GM23248 (cell line): ENCODE data around the gene TMA7. TPM values are rescaled to one million over a fixed set of nuclear protein-coding genes. Genes with fewer than 3 reads are reported as not detected.

Experiments
- DNase-seq: peaks from one replicate; pipeline ENCODE4 v3.0.0-alpha.2; 2015
- H2AFZ ChIP-seq: fragments of 200-600 bp; sonication (generic); 2 replicates; pipeline ENCODE4 v1.6.1; 2016; ENCODE audit warnings: antibody characterized with exemption
- H3F3A ChIP-seq: fragments of 200-600 bp; sonication (generic); 2 replicates; pipeline ENCODE4 v1.6.1; 2016; ENCODE audit warnings: mild to moderate bottlenecking, antibody characterized with exemption, mixed run types; ENCODE audit not compliant: insufficient read depth
- H3K27ac ChIP-seq: fragments of 200-600 bp; sonication (generic); 2 replicates; pipeline ENCODE4 v1.5.1; 2016; ENCODE audit warnings: mild to moderate bottlenecking
- H3K27me3 ChIP-seq: fragments of 200-600 bp; sonication (generic); replicated peaks from 2 replicates; pipeline ENCODE4 v1.6.1; 2016; ENCODE audit warnings: mild to moderate bottlenecking; ENCODE audit not compliant: insufficient read depth
- H3K36me3 ChIP-seq: fragments of 200-600 bp; sonication (generic); 2 replicates; pipeline ENCODE4 v1.6.1; 2016; ENCODE audit warnings: low read depth, mild to moderate bottlenecking
- H3K4me1 ChIP-seq: fragments of 200-600 bp; sonication (generic); 2 replicates; pipeline ENCODE4 v1.6.1; 2016; ENCODE audit warnings: mild to moderate bottlenecking; ENCODE audit not compliant: insufficient read depth
- H3K4me2 ChIP-seq: fragments of 200-600 bp; sonication (generic); one replicate; pipeline ENCODE4 v1.6.1; 2016; ENCODE audit warnings: mild to moderate bottlenecking; ENCODE audit not compliant: unreplicated experiment
- H3K4me3 ChIP-seq: fragments of 200-600 bp; sonication (generic); 2 replicates; pipeline ENCODE4 v1.5.1; 2016; ENCODE audit warnings: mild to moderate bottlenecking
- H3K79me2 ChIP-seq: fragments of 200-600 bp; sonication (generic); 2 replicates; pipeline ENCODE4 v1.6.1; 2016; ENCODE audit warnings: mild to moderate bottlenecking; ENCODE audit not compliant: insufficient read depth
- H3K9ac ChIP-seq: fragments of 200-600 bp; sonication (generic); 2 replicates; pipeline ENCODE4 v1.6.1; 2016; ENCODE audit warnings: mild to moderate bottlenecking
- H3K9me2 ChIP-seq: fragments of 200-600 bp; sonication (generic); 2 replicates; pipeline ENCODE4 v1.6.1; 2016; ENCODE audit warnings: mixed run types, mild to moderate bottlenecking, moderate library complexity; ENCODE audit not compliant: insufficient read depth
- H3K9me3 ChIP-seq: fragments of 200-600 bp; sonication (generic); one replicate; pipeline ENCODE4 v1.6.1; 2017; ENCODE audit warnings: low read depth
- H4K20me1 ChIP-seq: fragments of 200-600 bp; sonication (generic); 2 replicates; pipeline ENCODE4 v1.6.0; 2016; ENCODE audit not compliant: insufficient read depth
- EZH2 ChIP-seq: fragments of 200-600 bp; sonication (generic); IDR thresholded peaks from 2 replicates; pipeline ENCODE4 v1.6.1; 2018; ENCODE audit warnings: antibody characterized with exemption, mild to moderate bottlenecking; ENCODE audit not compliant: insufficient read depth, poor library complexity, severe bottlenecking
- EZH2phosphoT487 ChIP-seq: fragments of 200-600 bp; sonication (generic); IDR thresholded peaks from 2 replicates; pipeline ENCODE4 v1.6.1; 2018; ENCODE audit warnings: antibody characterized with exemption, moderate library complexity, mild to moderate bottlenecking, low read depth; ENCODE audit not compliant: insufficient read depth
- WGBS, 2 experiments: methylation state at CpG; one replicate each; pipeline ENCODE4 v1.1.6; 2015 to 2017; ENCODE audit warnings: low lambda C conversion rate in 2 of 2, low coverage in 1 of 2; ENCODE audit errors: missing lambda C conversion rate in 2 of 2; 5-methylcytosine and 5-hydroxymethylcytosine counted together
- in situ Hi-C: fragments of 300-500 bp; cut with MboI; formaldehyde crosslinking; loops from 2 replicates; pipeline ENCODE4 v1.15.0; 2020
- polyA plus RNA-seq: library from polyadenylated mRNA; unstranded; fragments of >200 nt; fragmentation: Nextera tagmentation; extraction: Ambion mirVana; gene quantifications from 2 replicates; pipeline ENCODE4 v1.2.1, GENCODE V29; 2016
- total RNA-seq: library from RNA; depleted of rRNA; stranded (reverse); fragments of >200 nt; shearing (Covaris generic); gene quantifications from 2 replicates; pipeline ENCODE4 v1.2.3, GENCODE V29; 2014

The TMA7 gene
- total and polyA plus RNA-seq, 2 experiments from 2014 or later, result 244 to 552 TPM

DNA sequence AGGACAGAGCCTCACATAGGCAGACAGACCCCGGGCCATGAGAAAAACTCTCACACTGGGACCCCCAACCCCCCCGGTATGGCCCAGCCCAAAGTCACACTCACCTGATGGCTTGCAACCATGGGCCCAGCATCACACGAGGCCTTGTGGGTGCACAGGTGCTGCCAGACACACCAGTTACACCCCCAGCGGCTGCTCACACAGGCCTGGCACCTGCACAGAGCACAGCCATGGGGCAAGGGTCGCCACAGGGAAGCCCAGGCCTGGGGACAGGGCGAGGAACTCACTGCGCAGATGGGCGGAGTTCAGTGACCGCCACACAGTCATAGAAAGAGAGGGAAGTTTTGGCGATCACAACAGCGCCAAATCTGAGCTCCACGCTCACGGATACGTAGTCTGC, 19.5 kb upstream of the TMA7 start:
- H3K79me2 ChIP-seq, result no peaks in the 10 kb centered on the region

DNA sequence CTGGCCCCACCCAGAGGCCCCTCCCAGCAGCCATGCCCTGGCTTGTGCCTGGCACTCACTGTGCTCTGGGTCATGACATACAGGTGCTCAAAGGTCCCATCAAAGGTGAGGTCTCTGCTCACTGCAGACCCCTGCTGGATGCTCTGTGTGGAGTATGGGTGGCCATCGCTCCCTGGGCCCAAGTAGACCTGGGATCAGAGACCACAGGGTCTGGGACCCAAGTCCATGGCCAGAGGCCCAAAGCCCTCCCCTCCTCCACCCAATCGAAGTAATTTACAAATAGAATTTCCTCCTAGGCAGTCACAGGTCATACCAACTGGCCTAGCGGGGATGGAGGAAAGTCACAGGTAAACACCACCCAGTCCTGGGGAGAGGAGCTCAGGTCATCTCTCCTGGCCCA, 17.8 kb upstream of the TMA7 start:
- Histone ChIP-seq H3F3A (no peaks in the 10 kb centered on the region), H3K79me2 (no peaks in the 10 kb centered on the region), H3K4me1 (no peaks in the 10 kb centered on the region), H4K20me1 (no peaks in the 10 kb centered on the region), H3K4me3 (no peak overlapping the region), H3K4me2 (no peak overlapping the region), H3K9me3 (no peaks in the 10 kb centered on the region), H3K36me3 (no peaks in the 10 kb centered on the region), H3K27ac (no peak overlapping the region), H3K9ac (no peak overlapping the region), H3K27me3 (no peaks in the 10 kb centered on the region), H3K9me2 (no peaks in the 10 kb centered on the region), H2AFZ (no peak overlapping the region)
- no peak for DNase-seq
- 97 to 100% methylated on average over 3 of the region's 3 CpGs for WGBS, 2 experiments
- TF ChIP-seq EZH2phosphoT487 (no peak), EZH2 (no peak)
- in situ Hi-C loops, result no loop called here

More for the DNA sequence above, 19.5 kb upstream of the TMA7 start:
- H3K9ac ChIP-seq, result no peak overlapping the region
- H3K4me2 ChIP-seq, result no peak overlapping the region
- H3K27me3 ChIP-seq, result no peaks in the 10 kb centered on the region
- in situ Hi-C loops, result no loop called here
- 84 to 87% methylated on average over 12 to 14 of the region's 14 CpGs for WGBS, 2 experiments
- no peak overlapping the region for H2AFZ ChIP-seq
- DNase-seq, result no peak
- TF ChIP-seq EZH2phosphoT487 (no peak), EZH2 (no peak)
- H3K27ac ChIP-seq, result no peak overlapping the region
- H3K4me3 ChIP-seq, result no peak overlapping the region
- H3K4me1 ChIP-seq, result no peaks in the 10 kb centered on the region
- H3F3A ChIP-seq, result no peaks in the 10 kb centered on the region
- H3K36me3 ChIP-seq, result no peaks in the 10 kb centered on the region
- no peaks in the 10 kb centered on the region for H4K20me1 ChIP-seq
- no peaks in the 10 kb centered on the region for H3K9me3 ChIP-seq
- H3K9me2 ChIP-seq, result no peaks in the 10 kb centered on the region

DNA sequence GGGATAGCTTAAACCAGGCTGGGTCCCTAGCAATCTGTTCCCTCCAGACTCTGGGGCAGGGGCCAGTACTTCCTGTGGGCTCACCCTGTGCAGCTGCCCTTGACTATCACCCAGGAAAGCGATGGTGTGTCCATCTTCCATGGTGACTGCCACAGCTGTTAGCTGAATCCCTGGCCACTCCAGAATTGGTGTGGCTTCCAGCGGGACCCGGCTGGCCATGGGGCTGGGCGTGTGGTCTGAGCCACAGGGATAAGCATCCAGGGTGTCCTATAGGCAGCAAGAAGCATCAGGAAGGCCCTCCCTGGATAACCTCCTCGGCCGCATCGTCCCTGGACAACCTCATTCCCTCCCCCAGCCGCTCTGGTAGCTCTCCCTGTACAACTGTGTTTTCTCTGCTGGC, 17.4 kb upstream of the TMA7 start:
- no peak overlapping the region for H3K27ac ChIP-seq
- TF ChIP-seq EZH2 (no peak), EZH2phosphoT487 (no peak)
- no peak overlapping the region for H3K4me2 ChIP-seq
- H2AFZ ChIP-seq, result no peak overlapping the region
- H3K9me3 ChIP-seq, result no peaks in the 10 kb centered on the region
- H3K9ac ChIP-seq, result no peak overlapping the region
- 89 to 91% methylated on average over 7 to 8 of the region's 8 CpGs for WGBS, 2 experiments
- H4K20me1 ChIP-seq, result no peaks in the 10 kb centered on the region
- H3K36me3 ChIP-seq, result no peaks in the 10 kb centered on the region
- H3K4me1 ChIP-seq, result no peaks in the 10 kb centered on the region
- in situ Hi-C loops, result no loop called here
- no peaks in the 10 kb centered on the region for H3K27me3 ChIP-seq
- no peaks in the 10 kb centered on the region for H3F3A ChIP-seq
- H3K4me3 ChIP-seq, result no peak overlapping the region
- no peak for DNase-seq
- no peaks in the 10 kb centered on the region for H3K9me2 ChIP-seq
- no peaks in the 10 kb centered on the region for H3K79me2 ChIP-seq

DNA sequence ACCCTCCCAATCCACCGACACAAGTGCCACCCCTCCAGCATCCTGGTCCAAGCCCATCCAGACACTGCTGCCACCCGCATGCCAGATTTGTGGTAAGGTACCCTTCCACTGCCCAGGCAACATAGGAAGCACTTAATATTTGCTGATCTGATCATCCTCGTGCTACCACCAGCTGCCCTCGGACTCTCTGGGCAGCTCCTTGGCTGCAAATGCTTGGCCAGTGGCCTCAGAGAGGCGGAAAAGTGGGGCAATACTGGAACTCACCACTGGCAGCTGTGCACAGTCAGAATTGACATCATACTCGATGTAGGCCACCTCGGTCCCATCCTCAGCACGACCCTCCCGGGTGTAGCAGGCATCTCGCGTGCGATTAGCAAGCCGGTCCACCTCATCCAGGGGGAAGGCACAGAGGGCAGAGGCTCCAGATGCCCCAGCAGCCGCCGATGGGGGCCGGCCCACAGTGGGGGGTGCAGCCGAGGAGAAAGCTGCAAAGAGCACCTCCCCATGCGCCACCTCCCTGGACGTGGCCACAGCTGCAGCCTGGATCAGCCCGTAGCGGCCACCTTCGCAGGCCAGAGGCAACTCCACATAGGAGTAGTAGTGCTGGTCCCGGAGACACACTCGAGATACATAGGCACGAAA, 16.7 kb upstream of the TMA7 start:
- WGBS, 2 experiments, result 85 to 88% methylated on average over 25 of the region's 25 CpGs
- in situ Hi-C loops, result no loop called here
- Histone ChIP-seq H3K27ac (no peak overlapping the region), H2AFZ (no peak overlapping the region), H3F3A (no peaks in the 10 kb centered on the region), H3K4me3 (no peak overlapping the region), H3K36me3 (no peaks in the 10 kb centered on the region), H3K4me2 (no peak overlapping the region), H3K9ac (no peak overlapping the region), H3K9me2 (no peaks in the 10 kb centered on the region), H3K79me2 (no peaks in the 10 kb centered on the region), H4K20me1 (no peaks in the 10 kb centered on the region), H3K4me1 (peaks cover 3% of the 10 kb centered on the region; the same call in 1 of the 2 replicates), H3K27me3 (no peaks in the 10 kb centered on the region), H3K9me3 (no peaks in the 10 kb centered on the region)
- no peak for DNase-seq
- no peak for TF ChIP-seq EZH2phosphoT487
